ENCODE data around the gene DNAI4.

GRCh38 chr1:66889030-66889429 is 35.6 kb downstream of the DNAI4 start:
- no peak for TF ChIP-seq CTCF (conservative IDR thresholded peaks at IDR 0.05; ENCODE audit: low read depth, low read length)
- TF ChIP-seq USF2 (IDR thresholded peaks at IDR 0.05; ENCODE audit: low read depth, low read length): no peak
- TF ChIP-seq POLR2A (IDR thresholded peaks at IDR 0.05; ENCODE audit: low read depth, low read length): no peak
- TF ChIP-seq MAZ (IDR thresholded peaks at IDR 0.05; ENCODE audit: borderline replicate concordance, low read depth, low read length): no peak
- no peak for TF ChIP-seq MXI1 (IDR thresholded peaks at IDR 0.05; ENCODE audit: borderline replicate concordance, low read depth, low read length)
- no peak for TF ChIP-seq BHLHE40 (IDR thresholded peaks at IDR 0.05; ENCODE audit: low read depth, low read length)
- TF ChIP-seq RCOR1 (IDR thresholded peaks at IDR 0.05; ENCODE audit: insufficient replicate concordance, low read length): no peak
- no peak for TF ChIP-seq RAD21 (IDR thresholded peaks at IDR 0.05; ENCODE audit: low read length)
- no peak for TF ChIP-seq CEBPB (IDR thresholded peaks at IDR 0.05; ENCODE audit: low read depth, low read length)
- TF ChIP-seq SMC3 (IDR thresholded peaks at IDR 0.05; ENCODE audit: low read depth, low read length): no peak
- no peak for TF ChIP-seq NFE2L2 (IDR thresholded peaks at IDR 0.05; ENCODE audit: low read depth, low read length)
- TF ChIP-seq RFX5 (IDR thresholded peaks at IDR 0.05; ENCODE audit: low read depth, low read length): no peak

Measured in IMR-90 (cell line).